ENCODE data around the gene ADAMTS9. TPM values are rescaled to one million over a fixed set of nuclear protein-coding genes. Genes with fewer than 3 reads are reported as not detected.

ADAMTS9 gene
- total and polyA plus RNA-seq, 4 donors, result 7.0 to 212 (median 91.2) TPM

GRCh38 chr3:64677961-64678716 is 9.7 kb downstream of the ADAMTS9 start:
- H3K4me1 ChIP-seq (ENCODE audit: control insufficient read depth in 1 of 2, insufficient read depth in 2 of 2, low read length in 2 of 2), result peaks cover 11 to 12% of the 10 kb centered on the region in 2 donors
- 68 to 72% methylated on average over 2 of the region's 2 CpGs for WGBS, 2 donors
- H3K36me3 ChIP-seq (ENCODE audit: control insufficient read depth in 1 of 2, insufficient read depth in 2 of 2, low read length in 1 of 2), result peaks cover 2 to 6% of the 10 kb centered on the region in 2 donors

DNA sequence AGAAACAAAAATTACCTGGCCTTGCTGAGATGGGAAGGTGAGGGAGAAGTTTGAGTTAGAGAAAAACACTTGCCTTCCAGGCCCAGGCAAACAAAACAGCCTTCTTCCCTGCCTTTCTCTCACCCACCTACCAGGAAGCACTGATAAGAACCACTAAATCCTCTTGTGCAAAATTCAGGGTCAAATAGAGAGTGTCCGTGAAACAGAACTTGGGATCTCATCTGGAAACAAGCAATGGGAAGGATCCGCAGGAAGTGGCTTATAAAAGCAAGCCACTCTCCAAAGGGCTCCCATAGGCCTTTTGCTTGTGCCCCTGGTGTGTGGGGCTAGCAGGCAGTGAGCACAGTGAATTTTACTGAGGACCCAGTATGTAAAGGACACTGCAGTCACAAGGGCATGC is 11.0 kb downstream of the ADAMTS9 start:
- no peak for ATAC-seq (ENCODE audit: low FRiP score)
- intact Hi-C loops (cut with DNase I), result no loop called here
- Histone ChIP-seq H3K4me1 (ENCODE audit: control insufficient read depth in 1 of 2, insufficient read depth in 2 of 2, low read length in 2 of 2) (peaks cover 11 to 15% of the 10 kb centered on the region in 2 donors), H3K27ac (ENCODE audit: low read depth in 1 of 2, low read length in 2 of 2) (peak overlapping the region in 1 of 2 donors; percentile 17), H3K4me3 (ENCODE audit: low read length in 2 of 2) (no peak overlapping the region), H3K27me3 (ENCODE audit: control insufficient read depth in 1 of 2, insufficient read depth in 2 of 2, low read length in 1 of 2) (no peaks in the 10 kb centered on the region), H3K9me3 (ENCODE audit: control insufficient read depth, low read length) (no peaks in the 10 kb centered on the region), H3K36me3 (ENCODE audit: control insufficient read depth in 1 of 2, insufficient read depth in 2 of 2, low read length in 1 of 2) (peaks cover 2 to 6% of the 10 kb centered on the region in 2 donors)
- WGBS, 2 donors, result 75 to 77% methylated on average over 2 of the region's 2 CpGs
- no peak for DNase-seq

More at GRCh38 chr3:64677961-64678716, 9.7 kb downstream of the ADAMTS9 start:
- no peaks in the 10 kb centered on the region for H3K27me3 ChIP-seq (ENCODE audit: control insufficient read depth in 1 of 2, insufficient read depth in 2 of 2, low read length in 1 of 2)
- no peak for ATAC-seq (ENCODE audit: low FRiP score)
- H3K4me3 ChIP-seq (ENCODE audit: low read length in 2 of 2), result no peak overlapping the region
- DNase-seq, result no peak
- intact Hi-C loops (cut with DNase I), result no loop called here
- peak overlapping the region in 1 of 2 donors; percentile 71 for H3K27ac ChIP-seq (ENCODE audit: low read depth in 1 of 2, low read length in 2 of 2)
- no peaks in the 10 kb centered on the region for H3K9me3 ChIP-seq (ENCODE audit: control insufficient read depth, low read length)

DNA sequence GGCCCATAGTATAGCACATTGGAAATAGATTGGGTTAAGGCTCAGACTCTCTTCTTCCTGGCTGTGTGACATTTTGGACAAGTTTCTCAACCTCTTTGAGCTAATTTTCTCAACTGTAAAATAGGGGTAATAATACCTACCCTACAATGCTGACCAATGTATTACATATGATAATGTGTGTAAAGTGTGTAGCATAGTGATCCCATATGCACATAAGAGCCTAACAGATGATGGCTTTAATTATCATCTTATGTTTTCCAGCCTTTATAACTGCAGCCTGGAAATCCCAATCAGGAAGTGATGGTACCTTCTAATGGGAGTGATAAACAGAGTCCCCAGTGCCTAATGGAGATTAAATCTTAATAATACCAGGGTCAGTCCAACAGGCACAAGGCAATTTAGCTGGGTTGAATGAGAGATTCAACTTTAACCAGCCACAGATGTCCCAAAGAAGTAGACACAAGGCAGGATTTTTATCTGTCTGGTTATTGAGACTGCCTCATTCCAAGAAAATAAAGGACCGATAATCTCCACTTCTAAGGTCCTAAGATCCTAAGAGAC is 12.0 kb downstream of the ADAMTS9 start:
- no peaks in the 10 kb centered on the region for H3K9me3 ChIP-seq (ENCODE audit: control insufficient read depth, low read length)
- WGBS, 2 donors, result 84 to 90% methylated on average over 1 of the region's 1 CpG
- no peak overlapping the region for H3K4me3 ChIP-seq (ENCODE audit: low read length in 2 of 2)
- intact Hi-C loops (cut with DNase I), result no loop called here
- peak overlapping the region; percentile 51 to 57 for H3K27ac ChIP-seq (ENCODE audit: low read depth in 1 of 2, low read length in 2 of 2)
- ATAC-seq (ENCODE audit: low FRiP score) (no peak), DNase-seq (no peak)
- H3K4me1 ChIP-seq (ENCODE audit: control insufficient read depth in 1 of 2, insufficient read depth in 2 of 2, low read length in 2 of 2), result peaks cover 7 to 15% of the 10 kb centered on the region in 2 donors
- peaks cover 0 to 6% of the 10 kb centered on the region in 2 donors for H3K36me3 ChIP-seq (ENCODE audit: control insufficient read depth in 1 of 2, insufficient read depth in 2 of 2, low read length in 1 of 2)
- H3K27me3 ChIP-seq (ENCODE audit: control insufficient read depth in 1 of 2, insufficient read depth in 2 of 2, low read length in 1 of 2), result no peaks in the 10 kb centered on the region

DNA sequence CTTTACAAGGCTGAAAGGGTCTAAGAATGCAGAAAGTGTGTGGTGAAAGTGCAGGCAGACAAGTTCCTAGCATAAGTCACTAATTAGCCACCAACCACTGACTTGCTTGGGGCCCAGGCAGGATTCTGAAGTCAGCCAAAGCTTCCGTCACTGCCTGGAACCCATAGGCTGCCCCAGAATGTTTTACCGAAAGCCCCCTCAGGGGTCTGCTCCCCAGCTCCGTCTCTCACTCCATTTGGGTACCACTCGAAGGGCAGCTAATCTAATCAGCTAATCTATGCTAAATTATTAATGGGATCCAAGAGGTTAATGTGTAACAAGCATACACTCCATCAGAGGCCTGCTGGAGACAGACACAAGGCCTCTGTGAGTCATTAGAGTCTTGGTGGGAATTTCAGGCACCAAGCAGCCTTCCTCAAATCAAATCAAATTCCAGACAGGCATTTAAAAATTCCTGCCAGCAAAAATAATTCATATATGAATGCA is 13.2 kb downstream of the ADAMTS9 start:
- intact Hi-C loops (cut with DNase I), result no loop called here
- no peak overlapping the region for H3K4me3 ChIP-seq (ENCODE audit: low read length in 2 of 2)
- WGBS, 2 donors, result 23 to 30% methylated on average over 4 of the region's 4 CpGs
- no peak for DNase-seq
- H3K36me3 ChIP-seq (ENCODE audit: control insufficient read depth in 1 of 2, insufficient read depth in 2 of 2, low read length in 1 of 2), result peaks cover 0 to 4% of the 10 kb centered on the region in 2 donors
- no peaks in the 10 kb centered on the region for H3K27me3 ChIP-seq (ENCODE audit: control insufficient read depth in 1 of 2, insufficient read depth in 2 of 2, low read length in 1 of 2)
- no peak for ATAC-seq (ENCODE audit: low FRiP score)
- peaks cover 7 to 15% of the 10 kb centered on the region in 2 donors for H3K4me1 ChIP-seq (ENCODE audit: control insufficient read depth in 1 of 2, insufficient read depth in 2 of 2, low read length in 2 of 2)
- H3K9me3 ChIP-seq (ENCODE audit: control insufficient read depth, low read length), result no peaks in the 10 kb centered on the region
- peak overlapping the region; percentile 22 to 53 for H3K27ac ChIP-seq (ENCODE audit: low read depth in 1 of 2, low read length in 2 of 2)

DNA sequence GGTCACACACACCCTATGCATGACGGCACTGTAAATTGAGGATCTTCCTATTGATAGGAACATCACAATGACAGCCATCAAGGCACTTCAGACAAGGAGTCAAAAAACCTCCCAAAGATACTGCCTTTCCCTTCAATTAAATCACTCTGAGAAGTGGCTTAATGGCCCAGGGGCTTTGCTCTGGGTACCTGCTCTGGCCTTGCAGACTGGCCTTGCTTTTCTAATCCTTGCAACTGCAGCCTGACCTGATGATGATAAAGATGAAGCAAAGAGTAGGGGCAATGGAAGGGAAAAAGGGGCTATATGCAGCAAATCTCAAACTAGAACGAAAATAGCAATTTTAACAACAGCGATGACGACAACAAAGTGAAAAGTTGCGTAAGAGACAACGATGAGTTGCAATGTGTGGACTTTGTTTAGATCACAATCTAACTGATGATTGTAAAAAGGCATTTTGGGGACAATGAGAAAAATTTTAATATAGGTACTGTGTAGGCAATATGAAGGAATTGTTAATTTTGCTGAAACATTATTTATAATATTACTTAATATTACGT is 14.6 kb downstream of the ADAMTS9 start:
- ATAC-seq (ENCODE audit: low FRiP score) (no peak), DNase-seq (no peak)
- H3K4me1 ChIP-seq (ENCODE audit: control insufficient read depth in 1 of 2, insufficient read depth in 2 of 2, low read length in 2 of 2), result peaks cover 7 to 13% of the 10 kb centered on the region in 2 donors
- intact Hi-C loops (cut with DNase I), result no loop called here
- no peak overlapping the region for H3K4me3 ChIP-seq (ENCODE audit: low read length in 2 of 2)
- no peak overlapping the region for H3K27ac ChIP-seq (ENCODE audit: low read depth in 1 of 2, low read length in 2 of 2)
- 96 to 97% methylated on average over 7 of the region's 7 CpGs for WGBS, 2 donors
- H3K27me3 ChIP-seq (ENCODE audit: control insufficient read depth in 1 of 2, insufficient read depth in 2 of 2, low read length in 1 of 2), result no peaks in the 10 kb centered on the region
- no peaks in the 10 kb centered on the region for H3K9me3 ChIP-seq (ENCODE audit: control insufficient read depth, low read length)
- peaks cover 0 to 3% of the 10 kb centered on the region in 2 donors for H3K36me3 ChIP-seq (ENCODE audit: control insufficient read depth in 1 of 2, insufficient read depth in 2 of 2, low read length in 1 of 2)

DNA sequence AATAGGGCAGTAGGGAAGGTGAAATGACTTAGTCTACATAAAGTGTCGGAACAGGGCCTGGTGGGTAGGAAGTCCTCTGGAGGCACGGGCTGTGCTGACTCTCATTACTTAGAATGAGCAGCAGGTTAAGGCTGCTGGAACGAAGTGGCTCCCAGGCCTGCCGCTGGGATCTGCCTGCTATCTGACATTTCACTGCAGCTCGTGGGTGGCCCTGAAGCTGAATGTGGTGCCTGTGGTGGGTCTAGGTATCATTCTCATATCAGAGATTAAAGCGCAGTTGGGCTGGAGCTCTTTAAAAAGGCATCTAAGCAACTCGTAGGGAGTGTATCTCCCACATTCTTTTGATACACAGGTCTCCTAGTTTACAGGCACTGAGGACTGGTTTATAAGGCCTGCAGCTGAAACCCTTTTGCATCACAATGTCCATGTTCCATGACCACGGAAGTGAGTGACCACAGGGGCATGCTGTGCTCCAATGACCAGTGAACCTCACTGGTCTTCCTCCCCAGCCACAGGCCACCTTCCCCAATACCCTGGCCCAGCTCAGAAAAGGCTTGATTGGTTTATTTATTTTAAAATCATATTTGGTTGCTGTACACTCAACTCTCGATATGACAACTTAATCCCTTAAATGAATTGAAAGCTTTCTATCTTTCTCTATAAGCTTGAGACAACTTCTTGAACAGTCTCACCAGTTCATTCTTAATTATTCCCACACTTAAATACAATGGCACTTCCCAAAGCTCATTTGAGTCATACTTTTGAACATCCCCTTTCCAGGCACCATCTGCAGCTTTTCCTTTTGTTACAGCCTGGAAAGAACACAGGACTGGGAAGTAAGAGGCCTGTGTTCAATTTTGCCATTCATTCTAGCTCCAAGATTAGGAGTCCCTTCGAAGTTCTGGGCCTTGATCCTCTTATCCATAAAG is 19.0 kb downstream of the ADAMTS9 start:
- Histone ChIP-seq H3K27me3 (ENCODE audit: control insufficient read depth in 1 of 2, insufficient read depth in 2 of 2, low read length in 1 of 2) (no peaks in the 10 kb centered on the region), H3K4me1 (ENCODE audit: control insufficient read depth in 1 of 2, insufficient read depth in 2 of 2, low read length in 2 of 2) (peaks cover 3 to 7% of the 10 kb centered on the region in 2 donors), H3K9me3 (ENCODE audit: control insufficient read depth, low read length) (no peaks in the 10 kb centered on the region), H3K4me3 (ENCODE audit: low read length in 2 of 2) (no peak overlapping the region), H3K36me3 (ENCODE audit: control insufficient read depth in 1 of 2, insufficient read depth in 2 of 2, low read length in 1 of 2) (no peaks in the 10 kb centered on the region), H3K27ac (ENCODE audit: low read depth in 1 of 2, low read length in 2 of 2) (peak overlapping the region; percentile 22 to 31)
- intact Hi-C loops (cut with DNase I), result no loop called here
- 72 to 91% methylated on average over 10 of the region's 10 CpGs for WGBS, 2 donors
- DNase-seq (no peak), ATAC-seq (ENCODE audit: low FRiP score) (no peak)

DNA sequence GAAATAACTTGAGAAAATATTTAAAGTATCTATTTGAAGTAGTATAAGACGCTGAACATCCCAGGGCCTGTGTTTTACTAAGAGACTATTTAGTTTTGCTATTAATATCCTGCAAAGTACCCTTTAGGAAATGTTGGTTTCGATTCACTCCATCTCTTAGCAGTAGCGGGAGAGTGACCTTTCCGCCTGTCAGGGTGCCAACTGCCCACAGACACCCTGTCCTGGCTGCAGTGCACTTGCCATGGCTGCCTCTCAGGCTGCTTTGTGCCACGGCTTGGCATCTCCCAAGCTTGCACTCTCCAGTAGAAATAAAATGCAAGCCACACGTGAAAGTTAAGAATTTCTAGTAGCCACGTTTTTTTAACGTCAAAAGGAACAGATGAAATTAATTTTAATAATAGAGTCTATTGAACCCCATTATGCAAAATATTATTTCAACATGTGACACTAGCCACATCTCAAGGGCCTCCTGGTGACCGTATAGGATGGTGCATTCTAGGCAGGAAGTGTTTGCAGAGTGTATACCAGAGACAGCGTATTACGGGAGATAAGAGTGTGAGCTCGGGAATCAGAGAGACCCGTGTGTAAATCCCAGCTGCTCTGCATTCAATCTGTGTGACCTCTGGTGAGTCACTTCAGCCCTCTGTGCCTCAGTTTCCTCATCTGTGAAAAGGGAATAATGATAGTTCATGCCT is 19.8 kb downstream of the ADAMTS9 start:
- Histone ChIP-seq H3K27ac (ENCODE audit: low read depth in 1 of 2, low read length in 2 of 2) (peak overlapping the region; percentile 22 to 63), H3K36me3 (ENCODE audit: control insufficient read depth in 1 of 2, insufficient read depth in 2 of 2, low read length in 1 of 2) (no peaks in the 10 kb centered on the region), H3K27me3 (ENCODE audit: control insufficient read depth in 1 of 2, insufficient read depth in 2 of 2, low read length in 1 of 2) (no peaks in the 10 kb centered on the region), H3K9me3 (ENCODE audit: control insufficient read depth, low read length) (no peaks in the 10 kb centered on the region), H3K4me3 (ENCODE audit: low read length in 2 of 2) (no peak overlapping the region), H3K4me1 (ENCODE audit: control insufficient read depth in 1 of 2, insufficient read depth in 2 of 2, low read length in 2 of 2) (peaks cover 0 to 4% of the 10 kb centered on the region in 2 donors)
- DNase-seq, result peak; percentile 76 to 84
- ATAC-seq (ENCODE audit: low FRiP score), result peak; percentile 77
- 32 to 34% methylated on average over 13 of the region's 13 CpGs for WGBS, 2 donors
- intact Hi-C loops (cut with DNase I), result no loop called here

GRCh38 chr3:64667138-64667537 is 20.7 kb downstream of the ADAMTS9 start:
- DNase-seq (no peak), ATAC-seq (ENCODE audit: low FRiP score) (no peak)

More at GRCh38 chr3:64667138-64667537, 20.7 kb downstream of the ADAMTS9 start:
- Histone ChIP-seq H3K4me1 (ENCODE audit: control insufficient read depth in 1 of 2, insufficient read depth in 2 of 2, low read length in 2 of 2) (peaks cover 0 to 1% of the 10 kb centered on the region in 2 donors), H3K4me3 (ENCODE audit: low read length in 2 of 2) (no peak overlapping the region), H3K9me3 (ENCODE audit: control insufficient read depth, low read length) (no peaks in the 10 kb centered on the region), H3K36me3 (ENCODE audit: control insufficient read depth in 1 of 2, insufficient read depth in 2 of 2, low read length in 1 of 2) (no peaks in the 10 kb centered on the region), H3K27ac (ENCODE audit: low read depth in 1 of 2, low read length in 2 of 2) (peak overlapping the region; percentile 12 to 63), H3K27me3 (ENCODE audit: control insufficient read depth in 1 of 2, insufficient read depth in 2 of 2, low read length in 1 of 2) (no peaks in the 10 kb centered on the region)
- intact Hi-C loops (cut with DNase I), result no loop called here
- 75 to 79% methylated on average over 6 of the region's 6 CpGs for WGBS, 2 donors
